GM10847 (cell line): ENCODE measurements around the gene HACE1.

Source experiments
- POLR2A ChIP-seq: IDR thresholded peaks from 2 replicates; pipeline ENCODE4 v1.6.1; 2011; ENCODE audit not compliant: insufficient read length; ENCODE audit errors: extremely low read depth

Gene HACE1, protein sequence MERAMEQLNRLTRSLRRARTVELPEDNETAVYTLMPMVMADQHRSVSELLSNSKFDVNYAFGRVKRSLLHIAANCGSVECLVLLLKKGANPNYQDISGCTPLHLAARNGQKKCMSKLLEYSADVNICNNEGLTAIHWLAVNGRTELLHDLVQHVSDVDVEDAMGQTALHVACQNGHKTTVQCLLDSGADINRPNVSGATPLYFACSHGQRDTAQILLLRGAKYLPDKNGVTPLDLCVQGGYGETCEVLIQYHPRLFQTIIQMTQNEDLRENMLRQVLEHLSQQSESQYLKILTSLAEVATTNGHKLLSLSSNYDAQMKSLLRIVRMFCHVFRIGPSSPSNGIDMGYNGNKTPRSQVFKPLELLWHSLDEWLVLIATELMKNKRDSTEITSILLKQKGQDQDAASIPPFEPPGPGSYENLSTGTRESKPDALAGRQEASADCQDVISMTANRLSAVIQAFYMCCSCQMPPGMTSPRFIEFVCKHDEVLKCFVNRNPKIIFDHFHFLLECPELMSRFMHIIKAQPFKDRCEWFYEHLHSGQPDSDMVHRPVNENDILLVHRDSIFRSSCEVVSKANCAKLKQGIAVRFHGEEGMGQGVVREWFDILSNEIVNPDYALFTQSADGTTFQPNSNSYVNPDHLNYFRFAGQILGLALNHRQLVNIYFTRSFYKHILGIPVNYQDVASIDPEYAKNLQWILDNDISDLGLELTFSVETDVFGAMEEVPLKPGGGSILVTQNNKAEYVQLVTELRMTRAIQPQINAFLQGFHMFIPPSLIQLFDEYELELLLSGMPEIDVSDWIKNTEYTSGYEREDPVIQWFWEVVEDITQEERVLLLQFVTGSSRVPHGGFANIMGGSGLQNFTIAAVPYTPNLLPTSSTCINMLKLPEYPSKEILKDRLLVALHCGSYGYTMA

DNA sequence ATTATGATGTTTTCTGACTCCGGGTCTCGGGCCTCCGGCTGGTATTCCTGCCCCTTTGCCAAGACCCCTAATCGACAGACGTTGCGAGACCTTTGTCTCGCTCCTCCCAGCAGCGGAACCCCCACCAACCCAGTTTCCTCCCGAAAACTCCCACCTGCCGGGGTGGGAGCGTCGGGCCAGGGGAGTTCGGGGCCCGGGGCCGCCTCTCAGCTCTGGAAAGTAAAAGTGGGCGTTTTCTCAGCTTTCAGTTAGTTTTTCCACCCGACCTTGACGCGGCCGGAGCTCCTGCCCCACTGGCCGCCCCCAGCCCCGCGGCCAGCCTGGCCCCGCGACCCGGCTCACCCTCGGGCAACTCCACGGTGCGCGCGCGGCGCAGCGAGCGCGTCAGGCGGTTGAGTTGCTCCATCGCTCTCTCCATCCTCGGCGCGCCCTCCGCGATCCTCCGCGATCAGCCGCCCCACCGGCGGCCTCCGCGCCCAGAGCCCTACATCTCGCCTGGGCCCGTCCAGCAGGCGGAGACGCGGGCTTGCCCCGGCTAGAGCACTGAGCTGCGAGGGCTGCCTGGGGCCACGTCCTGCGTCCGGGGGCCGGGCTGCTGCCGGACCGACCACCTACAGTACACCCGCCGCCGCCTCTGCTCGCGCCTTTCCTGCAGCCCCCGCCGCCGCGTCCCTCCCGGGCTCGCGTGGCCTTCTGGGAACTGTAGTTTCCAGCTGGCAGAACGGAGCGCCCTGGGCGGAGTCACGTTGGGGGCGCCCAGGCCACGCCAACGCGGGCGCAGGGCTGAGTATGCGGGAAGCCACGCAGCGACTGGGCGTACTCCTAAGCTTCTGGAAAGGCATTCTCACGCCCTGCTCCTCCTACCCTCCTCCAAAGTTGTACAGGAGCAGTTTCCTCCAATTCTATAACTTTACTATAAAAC lies at the start of gene HACE1:
Gene HACE1 (minus strand): TSS at position 695 of the 922 bp plus-strand sequence. CDS start 277 bp downstream, at position 418.
- TF ChIP-seq POLR2A, result peak; percentile 21

DNA sequence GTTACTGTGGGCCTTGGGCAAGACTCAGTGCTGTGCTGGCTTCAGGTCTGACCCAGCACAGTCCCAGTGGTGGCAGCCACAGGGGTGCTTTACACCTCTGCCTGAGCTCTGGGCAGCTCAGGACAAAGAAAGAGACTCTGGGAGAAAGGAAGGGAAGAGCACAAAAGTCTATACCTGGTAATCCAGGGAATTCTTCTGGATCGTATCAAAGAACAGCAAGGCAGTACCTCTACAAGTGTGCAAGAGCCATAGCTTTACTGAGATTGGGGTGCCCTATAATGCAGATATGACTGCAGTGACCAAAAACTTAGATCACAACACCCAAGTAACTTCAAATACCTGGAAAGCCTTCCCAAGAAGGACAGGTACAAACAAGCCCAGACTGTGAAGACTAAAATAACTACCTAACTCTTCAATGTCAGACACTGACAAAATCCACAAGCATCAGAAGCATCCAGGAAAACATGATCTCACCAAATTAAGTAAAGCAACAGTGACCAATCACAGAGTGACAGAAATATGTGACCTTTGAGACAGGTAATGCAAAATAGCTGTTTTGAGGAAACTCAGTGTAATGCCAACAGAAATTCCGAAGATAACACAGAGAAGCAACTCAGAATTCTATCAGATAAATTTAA lies 49.3 kb upstream of the HACE1 start:
- no peak for TF ChIP-seq POLR2A

DNA sequence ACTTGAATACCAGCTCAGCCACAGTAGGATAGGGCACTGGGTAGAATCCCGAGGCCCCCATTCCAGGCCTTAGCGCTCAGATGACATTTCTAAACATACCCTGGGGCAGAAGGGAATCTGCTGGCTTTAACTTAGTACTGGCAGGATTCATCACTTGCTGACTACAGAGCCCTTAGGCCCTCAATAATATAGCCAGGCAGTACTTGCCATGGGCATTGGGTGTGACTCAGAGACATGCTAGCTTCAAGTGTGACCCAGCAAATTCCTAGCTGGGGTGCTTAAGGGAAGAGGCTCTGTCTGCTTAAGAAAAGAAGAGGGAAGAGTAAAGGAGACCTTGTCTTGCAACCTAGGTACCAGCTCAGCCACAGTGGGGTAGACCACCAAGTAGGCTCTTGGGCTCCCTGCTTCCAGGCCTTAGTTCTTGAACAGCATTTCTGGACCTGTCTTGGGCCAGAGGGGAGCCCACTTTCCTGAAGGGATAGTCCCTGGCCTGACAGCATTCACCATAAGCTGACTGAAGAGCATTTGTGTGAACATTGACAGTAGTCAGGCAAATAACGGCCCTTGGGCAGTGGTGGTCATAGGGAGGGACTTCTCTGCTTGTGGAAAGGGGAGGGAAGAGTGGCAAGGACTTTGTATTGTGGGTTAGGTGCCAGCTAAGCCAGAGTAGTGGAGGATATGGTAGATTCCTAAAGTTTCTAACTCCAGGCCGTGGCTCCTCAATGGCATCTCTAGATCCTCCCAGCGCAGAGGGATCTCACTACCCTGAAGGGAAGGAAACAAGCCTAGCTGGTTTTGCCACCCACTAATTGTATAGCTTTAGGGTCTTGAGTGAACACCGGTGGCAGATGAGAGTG lies 48.5 kb upstream of the HACE1 start:
- TF ChIP-seq POLR2A, result no peak

DNA sequence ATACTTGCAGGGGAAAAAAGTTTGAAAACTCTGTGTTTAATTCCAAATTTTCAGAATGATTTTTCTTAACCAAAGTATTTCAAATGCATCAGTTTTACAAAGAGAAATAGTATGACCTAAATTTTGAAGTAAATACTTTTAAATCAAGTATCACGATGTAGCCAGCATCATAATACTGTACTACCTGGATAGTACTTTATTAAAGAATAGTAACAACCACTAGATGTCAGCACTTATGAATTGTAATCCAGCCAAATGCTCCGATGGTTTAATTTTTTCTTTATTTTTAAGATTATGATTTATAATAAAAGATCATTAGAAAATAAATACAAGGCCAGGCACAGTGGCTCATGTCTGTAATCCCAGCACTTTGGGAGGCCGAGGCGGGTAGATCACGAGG lies 37.2 kb upstream of the HACE1 start:
- TF ChIP-seq POLR2A, result no peak

DNA sequence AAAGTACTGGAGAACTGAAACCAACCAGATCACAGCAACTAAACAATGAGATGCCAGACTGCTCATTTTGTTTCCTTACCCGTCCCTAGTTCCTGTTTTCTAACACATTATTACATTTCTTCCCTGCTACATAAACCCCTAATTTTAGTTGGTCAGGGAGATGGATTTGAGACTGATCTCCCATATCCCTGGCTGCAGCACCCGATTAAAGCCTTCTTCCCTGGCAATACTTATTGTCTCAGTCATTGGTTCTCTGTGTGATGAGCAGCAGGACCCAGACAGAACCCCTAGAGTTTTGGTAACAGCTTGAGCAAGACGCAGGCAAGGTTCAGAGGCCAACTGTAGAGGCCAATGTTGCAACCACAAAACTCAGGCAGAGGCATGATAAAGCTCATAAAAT lies 28.3 kb upstream of the HACE1 start:
- TF ChIP-seq POLR2A, result no peak

DNA sequence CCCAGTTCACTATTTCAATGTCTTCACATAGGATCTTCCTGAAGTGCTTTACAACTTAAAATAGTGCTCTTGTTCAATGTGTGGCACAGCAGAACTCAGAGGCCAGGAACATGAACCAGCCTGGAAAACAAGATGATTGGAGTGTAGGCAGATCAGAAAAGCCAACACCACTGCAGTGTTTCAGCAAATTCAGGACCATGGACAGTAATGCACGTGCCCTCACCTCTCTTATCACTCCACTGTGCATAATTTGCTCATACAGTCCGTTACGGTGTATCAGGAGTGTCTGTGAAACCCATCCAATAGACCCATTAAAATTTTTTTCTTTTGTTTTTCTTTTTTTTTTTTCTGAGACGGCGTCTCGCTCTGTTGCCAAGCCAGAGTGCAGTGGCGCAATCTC lies 27.6 kb upstream of the HACE1 start:
- TF ChIP-seq POLR2A, result no peak

DNA sequence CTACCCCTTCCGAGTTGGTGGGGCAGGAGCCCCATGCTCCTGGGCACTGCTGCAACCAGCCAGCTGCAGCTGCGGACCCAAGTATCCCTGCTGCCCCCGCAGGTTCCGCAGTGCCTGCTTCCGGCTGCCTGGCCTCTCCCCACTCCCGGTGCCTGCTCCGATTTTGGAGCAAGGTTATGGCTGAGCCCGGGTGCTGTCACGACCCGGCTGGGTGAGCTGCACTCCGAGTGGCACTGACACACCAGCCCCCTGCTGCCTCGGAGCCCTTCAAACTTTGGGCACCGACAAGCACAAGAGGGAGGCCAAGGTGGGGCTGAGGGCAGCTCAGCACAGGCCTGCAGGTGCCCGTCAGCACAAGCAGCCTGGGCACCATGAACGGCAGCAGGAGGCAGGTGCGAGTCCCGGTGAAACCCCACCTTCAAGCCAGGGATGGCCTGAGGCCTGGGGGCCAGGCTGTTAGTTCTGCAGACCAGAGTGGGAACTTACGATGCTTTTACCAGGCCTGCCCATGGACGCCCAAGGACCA lies 25.9 kb upstream of the HACE1 start:
- no peak for TF ChIP-seq POLR2A

DNA sequence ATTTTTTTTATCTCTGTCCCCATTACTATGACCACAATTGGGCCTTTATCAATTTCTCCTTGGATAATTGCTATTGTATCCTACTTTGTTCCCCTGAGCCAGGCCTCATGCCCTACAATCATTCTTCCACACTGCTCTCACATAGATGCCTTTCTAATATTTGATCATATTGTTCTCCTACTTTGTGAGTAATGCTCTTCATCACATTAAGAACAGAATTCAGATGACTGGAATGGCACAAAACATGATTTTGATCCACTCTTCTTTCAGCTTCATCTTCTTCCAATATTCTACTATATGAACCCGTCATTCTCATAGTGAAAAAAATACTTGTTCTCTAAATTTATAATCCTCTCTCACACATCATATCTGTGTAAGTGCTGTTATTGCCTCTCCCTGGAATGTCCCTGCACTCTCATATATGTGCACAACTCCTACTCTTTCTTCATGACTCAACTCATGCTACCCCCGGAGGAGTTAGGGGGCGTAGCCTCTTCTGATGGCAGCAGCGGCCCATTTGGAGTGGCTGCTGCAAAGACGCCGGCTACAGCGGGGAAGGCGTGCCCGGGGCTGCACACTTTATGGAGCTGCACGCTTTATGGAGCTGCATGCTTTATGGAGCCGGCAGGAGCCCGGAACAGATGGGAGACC lies 25.3 kb upstream of the HACE1 start:
- no peak for TF ChIP-seq POLR2A

DNA sequence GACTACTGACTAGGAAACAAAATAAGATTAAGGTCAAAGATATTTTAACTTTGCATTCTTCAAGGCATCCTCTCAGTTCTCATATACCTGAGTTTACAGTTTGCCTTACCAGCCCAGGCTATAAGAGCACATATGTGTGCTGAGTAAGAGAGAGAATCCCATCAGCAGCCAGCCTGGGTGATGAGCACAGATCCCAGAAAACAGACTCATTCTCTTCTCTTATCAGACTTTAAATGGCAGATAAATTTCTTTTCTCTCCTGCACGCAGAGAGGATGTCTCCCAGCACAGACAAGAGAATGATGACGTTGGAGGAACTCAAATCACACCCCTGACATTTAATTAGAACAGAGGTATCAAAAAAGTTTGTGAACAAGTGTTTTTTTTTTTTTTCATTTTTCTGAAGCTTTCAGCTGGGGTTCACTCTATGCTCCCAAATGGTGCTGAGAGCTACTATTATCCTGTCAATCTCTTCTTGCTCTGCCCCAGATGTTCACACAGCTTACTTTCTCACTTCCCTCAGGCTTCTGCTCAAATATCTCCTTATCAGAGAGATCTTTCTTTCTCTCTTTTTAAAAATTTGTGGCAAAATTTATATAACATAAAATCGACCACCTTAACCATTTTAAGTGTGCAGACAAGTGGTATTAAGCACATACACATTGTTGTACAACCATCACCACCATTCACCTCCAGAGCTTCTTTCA lies 22.4 kb upstream of the HACE1 start:
- TF ChIP-seq POLR2A, result no peak

DNA sequence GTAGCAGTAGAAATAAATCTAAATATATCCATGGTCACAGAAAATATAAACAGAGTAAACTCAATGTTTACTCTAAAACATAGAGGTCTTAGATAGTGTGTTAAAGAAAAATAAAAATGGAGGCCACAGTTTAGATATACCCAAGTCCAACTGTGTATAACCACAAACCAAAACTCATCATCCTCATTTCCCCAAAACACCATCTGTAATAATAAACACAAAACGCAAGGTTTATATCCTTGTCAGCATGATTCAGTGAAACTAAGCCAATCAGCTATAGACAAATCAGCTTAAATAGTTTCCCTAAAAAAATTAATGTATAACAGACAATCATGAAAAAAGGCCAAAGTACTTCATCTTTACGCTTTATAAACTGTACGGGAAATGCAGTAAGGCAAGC lies 2.7 kb upstream of the HACE1 start:
- no peak for TF ChIP-seq POLR2A

DNA sequence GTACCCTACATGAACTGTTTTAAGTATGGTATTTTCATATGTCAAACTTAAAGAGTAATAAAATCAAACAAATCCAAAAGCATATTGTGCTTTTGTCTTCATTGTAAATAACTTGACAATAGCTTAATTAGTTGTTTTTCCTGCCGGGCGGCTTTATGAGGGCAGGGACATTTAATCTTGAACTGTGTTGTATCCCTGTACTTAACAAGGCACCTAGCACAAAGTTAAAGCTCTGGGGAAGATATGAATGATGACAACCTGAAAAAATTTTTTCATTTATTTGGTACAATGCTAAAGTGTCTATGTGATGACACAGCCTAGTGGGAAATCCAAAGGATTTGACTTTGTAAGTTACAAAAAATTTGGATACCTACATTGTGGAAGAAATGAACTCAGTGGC lies 502 bp upstream of the HACE1 start:
- TF ChIP-seq POLR2A, result no peak

DNA sequence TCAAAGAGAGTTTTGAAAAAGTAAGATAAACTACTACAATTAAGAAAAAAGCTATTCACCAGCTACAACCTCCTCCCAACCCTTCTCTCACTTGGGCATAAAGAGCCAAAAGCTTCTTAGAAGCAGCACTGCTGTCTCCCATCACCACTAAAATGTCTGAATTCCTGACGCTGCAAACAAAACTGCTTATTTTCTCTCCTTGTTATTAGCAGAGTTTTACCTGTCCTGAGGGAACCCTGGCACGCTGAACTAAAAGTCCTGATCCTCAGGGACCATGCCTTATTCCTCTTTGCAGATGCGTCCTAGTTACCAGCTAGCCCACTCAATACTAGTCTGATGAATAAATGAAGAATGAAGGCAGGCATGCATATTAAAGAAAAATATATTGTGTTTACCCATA lies 1.1 kb downstream of the HACE1 start:
- TF ChIP-seq POLR2A, result no peak
